IMR-90 (cell line): ENCODE results near the gene GPA33. TPM values are rescaled to one million over a fixed set of nuclear protein-coding genes. Genes with fewer than 3 reads are reported as not detected.

ENCODE experiments used
- ATAC-seq: fragments of 200-7000 bp; cut with Tn5 transposase; 2 replicates; pipeline ENCODE4 v1.9.1; 2020; ENCODE audit warnings: low read depth, mild to moderate bottlenecking, moderate library complexity
- BruUV-seq: library from RNA; stranded (reverse); fragments of 400-500 nt; replicated peaks from 2 replicates; lab custom pipeline; 2021; lab: Mats Ljungman, UMichigan
- CTCF ChIA-PET: fragments of 300-600 bp; formaldehyde crosslinking; extraction: SDS; loops from one replicate; lab custom pipeline; 2021; ENCODE audit warnings: antibody characterized with exemption; lab: Yijun Ruan, JAX
- POLR2A ChIA-PET: fragments of 300-600 bp; sonication (Branson Sonifier 250); formaldehyde crosslinking; loops from one replicate; lab custom pipeline; 2022; ENCODE audit warnings: antibody characterized with exemption; ENCODE audit not compliant: unreplicated experiment; lab: Charles Lee
- DNase-seq: peaks from one replicate; pipeline ENCODE4 v3.0.0; 2013
- H2AFZ ChIP-seq: replicated peaks from 2 replicates; pipeline ENCODE3; 2013; ENCODE audit warnings: low read length, mild to moderate bottlenecking; ENCODE audit not compliant: poor library complexity
- H2AK5ac ChIP-seq: 2 replicates; pipeline ENCODE4 v1.6.1; 2013; ENCODE audit warnings: low read depth, low read length, inconsistent platforms
- H2AK9ac ChIP-seq: replicated peaks from 2 replicates; pipeline ENCODE3; 2013; ENCODE audit warnings: mild to moderate bottlenecking, low read depth, low read length, moderate library complexity; ENCODE audit not compliant: poor library complexity
- H2BK120ac ChIP-seq: 2 replicates; pipeline ENCODE4 v1.6.1; 2013; ENCODE audit warnings: low read depth, low read length, inconsistent platforms
- H2BK15ac ChIP-seq: 3 replicates; pipeline ENCODE4 v1.6.1; 2013; ENCODE audit warnings: low read depth, low read length, inconsistent platforms
- H2BK20ac ChIP-seq: 2 replicates; pipeline ENCODE4 v1.6.1; 2013; ENCODE audit warnings: low read depth, mild to moderate bottlenecking, inconsistent platforms, low read length, moderate library complexity
- H2BK5ac ChIP-seq: 2 replicates; pipeline ENCODE4 v1.6.1; 2013; ENCODE audit warnings: mild to moderate bottlenecking, low read depth, low read length, inconsistent platforms; ENCODE audit not compliant: poor library complexity, severe bottlenecking
- H3K14ac ChIP-seq: replicated peaks from 2 replicates; pipeline ENCODE4 v1.6.1; 2013; ENCODE audit warnings: low read depth, low read length, inconsistent platforms
- H3K18ac ChIP-seq: 2 replicates; pipeline ENCODE4 v1.6.1; 2013; ENCODE audit warnings: low read depth, low read length, control low read depth
- H3K23ac ChIP-seq: 2 replicates; pipeline ENCODE4 v1.6.1; 2013; ENCODE audit warnings: low read depth, low read length, inconsistent platforms
- H3K27ac ChIP-seq: 2 replicates; pipeline ENCODE4 v1.5.1; 2013; ENCODE audit warnings: mild to moderate bottlenecking, control low read depth, low read length; ENCODE audit not compliant: insufficient read depth
- H3K27me3 ChIP-seq: 2 replicates; pipeline ENCODE4 v1.6.1; 2013; ENCODE audit warnings: low read length; ENCODE audit not compliant: control insufficient read depth, insufficient read depth
- H3K36me3 ChIP-seq: 2 replicates; pipeline ENCODE4 v1.6.1; 2013; ENCODE audit warnings: low read length, mixed read lengths; ENCODE audit not compliant: control insufficient read depth, insufficient read depth
- H3K4ac ChIP-seq: 2 replicates; pipeline ENCODE4 v1.6.1; 2013; ENCODE audit warnings: low read depth, low read length, inconsistent platforms
- H3K4me1 ChIP-seq: 2 replicates; pipeline ENCODE4 v1.6.1; 2013; ENCODE audit warnings: low read length, mixed read lengths; ENCODE audit not compliant: control insufficient read depth, insufficient read depth
- H3K4me2 ChIP-seq: 2 replicates; pipeline ENCODE4 v1.6.1; 2013; ENCODE audit warnings: low read depth, mild to moderate bottlenecking, control low read depth, low read length, moderate library complexity
- H3K4me3 ChIP-seq: 2 replicates; pipeline ENCODE4 v1.5.1; 2013; ENCODE audit warnings: low read depth, mild to moderate bottlenecking, control low read depth, low read length, moderate library complexity; ENCODE audit not compliant: insufficient read depth
- H3K56ac ChIP-seq: 2 replicates; pipeline ENCODE4 v1.6.1; 2013; ENCODE audit warnings: low read length, inconsistent platforms; ENCODE audit not compliant: insufficient read depth; ENCODE audit errors: extremely low read depth
- H3K79me1 ChIP-seq, 2 experiments: 2 replicates each; pipeline ENCODE4 v1.6.1; 2013; ENCODE audit warnings: low read length in 2 of 2, inconsistent platforms in 1 of 2, low read depth in 1 of 2
- H3K9ac ChIP-seq: 2 replicates; pipeline ENCODE4 v1.6.1; 2013; ENCODE audit warnings: low read depth, low read length, control low read depth
- H3K9me1 ChIP-seq: 2 replicates; pipeline ENCODE4 v1.6.1; 2013; ENCODE audit warnings: low read length, inconsistent platforms; ENCODE audit not compliant: insufficient read depth
- H3K9me3 ChIP-seq: 2 replicates; pipeline ENCODE4 v1.6.1; 2013; ENCODE audit warnings: low read length; ENCODE audit not compliant: control insufficient read depth, insufficient read depth
- H4K20me1 ChIP-seq: 2 replicates; pipeline ENCODE4 v1.6.1; 2013; ENCODE audit warnings: low read length, inconsistent platforms; ENCODE audit not compliant: insufficient read depth
- H4K5ac ChIP-seq: 2 replicates; pipeline ENCODE4 v1.6.1; 2013; ENCODE audit warnings: mild to moderate bottlenecking, low read depth, low read length, control low read depth
- H4K8ac ChIP-seq, 2 experiments: 2 replicates each; pipeline ENCODE4 v1.6.1; 2013; ENCODE audit warnings: low read depth in 2 of 2, low read length in 2 of 2, control low read depth in 1 of 2, inconsistent platforms in 1 of 2
- H4K91ac ChIP-seq: 2 replicates; pipeline ENCODE4 v1.6.1; 2013; ENCODE audit warnings: low read depth, low read length, inconsistent platforms; ENCODE audit not compliant: insufficient read depth
- BHLHE40 ChIP-seq: fragments of 150-350 bp; IDR thresholded peaks from 2 replicates; pipeline ENCODE4 v1.6.1; 2016; ENCODE audit warnings: mild to moderate bottlenecking, low read depth, low read length
- CHD1 ChIP-seq: IDR thresholded peaks from 2 replicates; pipeline ENCODE4 v1.6.1; 2012; ENCODE audit warnings: low read depth, low read length, improper control_type of control experiment
- FOS ChIP-seq: fragments of 150-350 bp; IDR thresholded peaks from 2 replicates; pipeline ENCODE4 v1.6.1; 2016; ENCODE audit warnings: low read depth, low read length
- MAFK ChIP-seq: IDR thresholded peaks from 2 replicates; pipeline ENCODE4 v1.6.1; 2012; ENCODE audit warnings: low read depth, low read length, improper control_type of control experiment
- MAZ ChIP-seq: IDR thresholded peaks from 2 replicates; pipeline ENCODE4 v1.6.1; 2012; ENCODE audit warnings: low read depth, mild to moderate bottlenecking, low read length, improper control_type of control experiment, moderate library complexity, borderline replicate concordance
- MXI1 ChIP-seq: IDR thresholded peaks from 2 replicates; pipeline ENCODE4 v1.6.1; 2012; ENCODE audit warnings: low read depth, mild to moderate bottlenecking, low read length, moderate library complexity, borderline replicate concordance
- POLR2A ChIP-seq: IDR thresholded peaks from 2 replicates; pipeline ENCODE4 v1.6.1; 2012; ENCODE audit warnings: mild to moderate bottlenecking, low read depth, low read length
- RCOR1 ChIP-seq: IDR thresholded peaks from 2 replicates; pipeline ENCODE4 v1.6.1; 2012; ENCODE audit warnings: mild to moderate bottlenecking, low read length, improper control_type of control experiment; ENCODE audit not compliant: insufficient replicate concordance
- USF2 ChIP-seq: fragments of 150-350 bp; IDR thresholded peaks from 2 replicates; pipeline ENCODE4 v1.6.1; 2017; ENCODE audit warnings: mild to moderate bottlenecking, antibody characterized with exemption, low read length, low read depth
- WGBS, 2 experiments: methylation state at CpG; one replicate each; pipeline versions ENCODE4 v1.1.5 to v1.1.7; 2013; ENCODE audit warnings: missing lambda C conversion rate in 2 of 2; ENCODE audit not compliant: insufficient read length in 1 of 2; ENCODE audit errors: extremely low coverage in 2 of 2; 5-methylcytosine and 5-hydroxymethylcytosine counted together
- dilution Hi-C: fragments of 300-500 bp; cut with HindIII; formaldehyde crosslinking; loops from one replicate; pipeline ENCODE4 v1.14.3; 2018; ENCODE audit warnings: low sequenced_read_pairs; ENCODE audit not compliant: unreplicated experiment
- in situ Hi-C: fragments of 300-500 bp; cut with MboI; formaldehyde crosslinking; loops from 3 replicates; pipeline ENCODE4 v1.14.3; 2019; ENCODE audit warnings: low sequenced_read_pairs, inconsistent platforms, mixed read lengths
- intact Hi-C: fragments of 100-400 bp; cut with micrococcal nuclease; formaldehyde crosslinking; loops from 2 replicates; pipeline ENCODE4 v1.10.0; 2022
- polyA plus RNA-seq, 3 experiments: library from polyadenylated mRNA; depleted of rRNA; stranded (reverse); fragments of >200 nt; gene quantifications; 2 replicates each; pipeline ENCODE4 v1.2.3, GENCODE V29; 2012; ENCODE audit warnings: low replicate concordance in 1 of 3
- total RNA-seq: library from RNA; depleted of rRNA; stranded (reverse); fragments of >200 nt; gene quantifications from 2 replicates; pipeline ENCODE4 v1.2.3, GENCODE V29; 2012

The GPA33 gene
- total and polyA plus RNA-seq, 2 of the 4 experiments (the other 2 are of a cell fraction), result not detected

GRCh38 chr1:167105271-167106118, 15.3 kb upstream of the GPA33 start (continued):
- TF ChIP-seq MAZ, result no peak

GRCh38 chr1:167104256-167104633, 14.1 kb upstream of the GPA33 start:
- no peak for ATAC-seq
- WGBS, 2 experiments, result no CpG with 5 or more reads among the region's 6 CpGs
- POLR2A ChIA-PET, result no interaction called here

More at GRCh38 chr1:167104256-167104633, 14.1 kb upstream of the GPA33 start:
- H4K20me1 ChIP-seq, result no peaks in the 10 kb centered on the region
- no peak overlapping the region for H4K91ac ChIP-seq
- H2BK15ac ChIP-seq, result no peak overlapping the region
- no peak overlapping the region for H3K23ac ChIP-seq
- DNase-seq, result no peak
- no peak overlapping the region for H3K14ac ChIP-seq
- no TSS peak for BruUV-seq
- no peak overlapping the region for H2BK5ac ChIP-seq
- H3K27ac ChIP-seq, result no peak overlapping the region
- no peaks in the 10 kb centered on the region for H3K4me1 ChIP-seq
- no peak overlapping the region for H3K18ac ChIP-seq
- H3K9me1 ChIP-seq, result no peaks in the 10 kb centered on the region
- H4K8ac ChIP-seq, result no peak overlapping the region
- in situ Hi-C loops, result no loop called here
- H4K5ac ChIP-seq, result no peak overlapping the region
- no peaks in the 10 kb centered on the region for H3K9me3 ChIP-seq
- H3K27me3 ChIP-seq, result peaks cover 3% of the 10 kb centered on the region; the same call in 1 of the 2 replicates
- H3K9ac ChIP-seq, result no peak overlapping the region
- H3K36me3 ChIP-seq, result no peaks in the 10 kb centered on the region
- intact Hi-C loops, result no loop called here
- H2AFZ ChIP-seq, result no peak overlapping the region
- H3K4me2 ChIP-seq, result no peak overlapping the region
- no peak overlapping the region for H2AK9ac ChIP-seq
- no peaks in the 10 kb centered on the region for H3K79me1 ChIP-seq
- H2BK120ac ChIP-seq, result no peak overlapping the region
- H3K56ac ChIP-seq, result no peak overlapping the region
- CTCF ChIA-PET, result no interaction called here
- dilution Hi-C loops, result no loop called here
- H3K4me3 ChIP-seq, result no peak overlapping the region
- TF ChIP-seq RCOR1 (no peak), MAFK (no peak), CHD1 (no peak), USF2 (no peak), FOS (no peak), MXI1 (no peak), POLR2A (no peak), BHLHE40 (no peak)
- H3K4ac ChIP-seq, result no peak overlapping the region
- H2BK20ac ChIP-seq, result no peak overlapping the region
- no peak overlapping the region for H2AK5ac ChIP-seq
